Esophagus squamous epithelium (tissue), 4 donors: Measurements from ENCODE around the gene PAGR1.

Experiments used
- POLR2A ChIP-seq, 4 donors: fragments of 450-650 bp; IDR thresholded peaks; one replicate each; pipeline ENCODE4 v1.6.1; 2017; ENCODE audit warnings: antibody characterized with exemption in 4 of 4, mild to moderate bottlenecking in 4 of 4, moderate library complexity in 3 of 4
- TF ChIP-seq, protein P1 (sequence below), 6 experiments: fragments of 450-650 bp in 4 of 6; fragments of 200-600 bp in 2 of 6; sonication (generic) in 2 of 6; IDR thresholded peaks; one replicate each; pipeline ENCODE4 v1.5.1; 2016 to 2019; ENCODE audit warnings: antibody characterized with exemption in 6 of 6, mild to moderate bottlenecking in 4 of 6, moderate library complexity in 4 of 6

DNA sequence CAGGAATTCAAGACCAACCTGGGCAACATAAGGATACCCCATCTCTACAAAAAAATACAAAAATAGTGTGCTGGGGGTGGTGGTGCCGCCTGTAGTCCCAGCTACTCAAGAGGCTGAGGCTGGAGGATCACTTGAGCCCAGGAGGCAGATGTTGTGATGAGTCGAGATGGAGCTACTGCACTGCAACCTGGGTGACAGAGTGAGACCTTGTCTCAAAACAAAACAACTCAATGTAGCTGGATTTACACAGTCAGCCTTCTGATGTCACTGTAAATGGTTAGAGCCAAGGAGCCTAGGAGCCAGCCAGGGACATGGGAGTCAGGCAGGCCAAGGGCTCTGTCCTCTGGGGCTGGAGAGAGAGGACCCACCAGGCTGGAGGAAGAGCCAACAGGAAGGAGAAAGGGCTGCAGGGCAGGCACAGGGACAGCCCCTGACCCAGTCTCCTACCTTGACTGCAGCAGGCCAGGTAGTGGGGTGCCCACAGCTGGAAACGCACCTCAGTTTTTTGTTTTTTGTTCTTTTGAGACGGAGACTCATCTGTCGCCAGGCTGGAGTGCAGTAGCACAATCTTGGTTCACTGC, 38.7 kb downstream of the PAGR1 start:
- no peak for TF ChIP-seq POLR2A (IDR thresholded peaks at IDR 0.05)
- TF ChIP-seq, protein P1, sequence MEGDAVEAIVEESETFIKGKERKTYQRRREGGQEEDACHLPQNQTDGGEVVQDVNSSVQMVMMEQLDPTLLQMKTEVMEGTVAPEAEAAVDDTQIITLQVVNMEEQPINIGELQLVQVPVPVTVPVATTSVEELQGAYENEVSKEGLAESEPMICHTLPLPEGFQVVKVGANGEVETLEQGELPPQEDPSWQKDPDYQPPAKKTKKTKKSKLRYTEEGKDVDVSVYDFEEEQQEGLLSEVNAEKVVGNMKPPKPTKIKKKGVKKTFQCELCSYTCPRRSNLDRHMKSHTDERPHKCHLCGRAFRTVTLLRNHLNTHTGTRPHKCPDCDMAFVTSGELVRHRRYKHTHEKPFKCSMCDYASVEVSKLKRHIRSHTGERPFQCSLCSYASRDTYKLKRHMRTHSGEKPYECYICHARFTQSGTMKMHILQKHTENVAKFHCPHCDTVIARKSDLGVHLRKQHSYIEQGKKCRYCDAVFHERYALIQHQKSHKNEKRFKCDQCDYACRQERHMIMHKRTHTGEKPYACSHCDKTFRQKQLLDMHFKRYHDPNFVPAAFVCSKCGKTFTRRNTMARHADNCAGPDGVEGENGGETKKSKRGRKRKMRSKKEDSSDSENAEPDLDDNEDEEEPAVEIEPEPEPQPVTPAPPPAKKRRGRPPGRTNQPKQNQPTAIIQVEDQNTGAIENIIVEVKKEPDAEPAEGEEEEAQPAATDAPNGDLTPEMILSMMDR (IDR thresholded peaks at IDR 0.05) = no peak
